ENCODE data around the gene TANC1.

DNA sequence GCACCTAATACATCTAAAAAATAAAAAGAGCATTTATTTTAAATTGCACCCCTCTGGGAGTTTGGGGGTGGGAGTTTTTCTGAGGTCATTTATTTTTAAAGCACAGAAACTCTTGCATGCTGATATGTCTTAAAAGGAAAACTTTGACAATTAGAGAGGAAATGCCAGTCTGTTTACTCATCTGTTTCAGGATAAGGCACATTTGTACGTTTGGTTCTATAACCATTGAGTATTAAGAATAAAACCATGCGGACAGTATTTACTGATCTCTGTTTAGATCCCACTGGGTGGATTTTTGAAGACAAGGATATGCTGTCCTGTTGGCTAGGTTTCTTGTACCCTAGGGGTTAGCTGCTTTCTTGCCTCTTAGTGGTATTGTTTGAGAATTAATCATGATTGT, 122.9 kb downstream of the TANC1 start:
- TF ChIP-seq, protein P1, sequence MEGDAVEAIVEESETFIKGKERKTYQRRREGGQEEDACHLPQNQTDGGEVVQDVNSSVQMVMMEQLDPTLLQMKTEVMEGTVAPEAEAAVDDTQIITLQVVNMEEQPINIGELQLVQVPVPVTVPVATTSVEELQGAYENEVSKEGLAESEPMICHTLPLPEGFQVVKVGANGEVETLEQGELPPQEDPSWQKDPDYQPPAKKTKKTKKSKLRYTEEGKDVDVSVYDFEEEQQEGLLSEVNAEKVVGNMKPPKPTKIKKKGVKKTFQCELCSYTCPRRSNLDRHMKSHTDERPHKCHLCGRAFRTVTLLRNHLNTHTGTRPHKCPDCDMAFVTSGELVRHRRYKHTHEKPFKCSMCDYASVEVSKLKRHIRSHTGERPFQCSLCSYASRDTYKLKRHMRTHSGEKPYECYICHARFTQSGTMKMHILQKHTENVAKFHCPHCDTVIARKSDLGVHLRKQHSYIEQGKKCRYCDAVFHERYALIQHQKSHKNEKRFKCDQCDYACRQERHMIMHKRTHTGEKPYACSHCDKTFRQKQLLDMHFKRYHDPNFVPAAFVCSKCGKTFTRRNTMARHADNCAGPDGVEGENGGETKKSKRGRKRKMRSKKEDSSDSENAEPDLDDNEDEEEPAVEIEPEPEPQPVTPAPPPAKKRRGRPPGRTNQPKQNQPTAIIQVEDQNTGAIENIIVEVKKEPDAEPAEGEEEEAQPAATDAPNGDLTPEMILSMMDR (IDR thresholded peaks at IDR 0.05), result no peak
- TF ChIP-seq POLR2A (IDR thresholded peaks at IDR 0.05), result no peak

Measured in testis (tissue), 2 donors.